Renal pelvis (tissue), 4 donors: Measurements from ENCODE around the gene PRL. TPM values are rescaled to one million over a fixed set of nuclear protein-coding genes. Genes with fewer than 3 reads are reported as not detected.

Experiments used
- DNase-seq: peaks from one replicate; pipeline ENCODE4 v3.0.0-alpha.2; 2013
- polyA plus RNA-seq, 3 donors: library from polyadenylated mRNA; unstranded; fragments of 120-200 nt; gene quantifications; one replicate each; pipeline ENCODE4 v1.2.1, GENCODE V29; 2013; ENCODE audit not compliant: insufficient read length in 3 of 3

PRL gene
- polyA plus RNA-seq, 3 donors: 0.06 TPM; not detected in 2

DNA sequence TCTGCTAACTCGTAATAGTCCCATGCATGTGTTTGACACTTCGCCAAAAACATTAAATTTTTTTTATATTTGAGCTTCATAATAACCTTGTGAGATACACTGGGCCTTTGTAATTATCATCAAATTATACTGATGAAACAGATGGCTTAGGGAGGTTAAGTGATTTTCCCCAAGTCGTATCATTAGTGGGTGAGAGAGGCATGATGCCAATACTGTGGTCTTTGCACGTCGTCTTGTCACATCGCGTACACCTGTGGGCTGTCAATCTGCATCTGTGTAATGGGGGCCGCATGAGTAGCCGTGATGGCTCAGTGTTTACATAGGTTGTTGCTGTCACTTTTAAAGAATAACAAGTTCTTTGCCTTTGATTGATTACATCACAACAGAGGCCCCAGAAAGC lies 1.7 kb downstream of the PRL start:
- no peak for DNase-seq

DNA sequence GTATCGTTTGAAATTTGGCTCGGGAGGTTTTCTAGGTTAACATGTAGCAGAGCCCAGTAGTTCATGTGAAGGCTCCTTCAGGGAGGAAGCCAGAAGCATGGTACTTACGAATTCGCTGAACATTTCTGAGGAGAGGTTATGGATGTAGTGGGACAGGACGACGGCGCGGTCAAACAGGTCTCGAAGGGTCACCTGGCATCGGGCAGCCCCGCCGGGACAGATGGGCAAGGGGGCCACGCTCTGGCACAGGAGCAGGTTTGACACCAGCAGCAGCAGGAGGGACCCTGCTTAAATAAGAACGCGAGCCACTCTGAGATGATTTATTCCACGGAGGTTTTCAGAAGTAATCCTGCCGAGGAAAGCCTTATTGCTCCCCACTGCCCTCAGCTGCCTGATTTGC lies 2.5 kb downstream of the PRL start:
- no peak for DNase-seq

DNA sequence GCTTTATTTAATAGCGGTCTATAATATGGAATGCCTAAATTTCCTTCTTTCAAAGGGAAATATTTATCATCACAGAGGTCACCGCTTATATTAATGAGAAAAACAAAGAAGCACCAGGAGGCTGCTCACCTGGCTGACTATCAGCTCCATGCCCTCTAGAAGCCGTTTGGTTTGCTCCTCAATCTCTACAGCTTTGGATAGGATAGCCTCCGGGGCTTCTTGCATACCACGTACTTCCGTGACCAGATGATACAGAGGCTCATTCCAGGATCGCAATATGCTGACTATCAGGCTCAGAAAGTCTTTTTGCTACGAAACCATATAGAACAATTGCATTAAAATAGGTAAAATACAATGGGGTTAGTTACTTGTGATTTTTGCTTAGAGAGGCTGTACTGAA lies 6.8 kb downstream of the PRL start:
- DNase-seq: no peak

DNA sequence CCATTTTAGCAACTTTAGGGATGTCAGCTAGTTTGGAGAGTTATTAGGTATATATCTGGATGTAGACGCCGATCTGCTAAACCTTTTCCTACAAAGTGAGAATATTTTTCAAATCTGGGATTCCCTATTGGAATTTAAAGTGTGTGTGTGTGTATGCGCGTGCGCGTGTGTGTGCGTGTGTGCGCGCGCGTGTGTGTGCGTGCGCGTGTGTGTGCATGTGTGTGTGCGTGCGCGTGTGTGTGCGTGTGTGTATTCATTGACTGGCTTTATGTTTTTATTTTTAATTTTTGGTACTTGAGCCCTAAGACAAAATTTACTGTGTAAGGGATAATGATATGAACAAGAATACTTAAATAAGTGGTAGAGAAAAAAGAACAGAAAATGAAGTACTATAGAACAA lies 8.1 kb downstream of the PRL start:
- DNase-seq: no peak

DNA sequence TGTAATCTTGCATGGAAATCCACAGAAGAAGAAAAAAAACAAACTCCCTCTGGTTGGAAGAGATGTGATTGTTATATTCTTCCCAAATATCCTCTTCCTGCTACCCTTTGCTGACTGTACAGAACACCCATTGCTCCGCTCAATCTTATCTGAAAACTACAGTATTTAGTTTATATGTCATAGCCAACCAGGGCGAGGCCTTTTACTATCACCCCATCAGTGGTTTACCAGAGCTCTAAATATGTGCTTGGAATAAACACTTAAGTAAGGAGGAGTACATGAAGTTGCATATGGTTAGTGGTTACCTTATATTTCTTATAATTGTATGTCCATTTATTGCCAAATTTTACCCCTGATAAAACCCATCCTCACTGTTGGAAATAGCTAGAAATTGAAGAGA lies 12.2 kb downstream of the PRL start:
- DNase-seq: no peak

DNA sequence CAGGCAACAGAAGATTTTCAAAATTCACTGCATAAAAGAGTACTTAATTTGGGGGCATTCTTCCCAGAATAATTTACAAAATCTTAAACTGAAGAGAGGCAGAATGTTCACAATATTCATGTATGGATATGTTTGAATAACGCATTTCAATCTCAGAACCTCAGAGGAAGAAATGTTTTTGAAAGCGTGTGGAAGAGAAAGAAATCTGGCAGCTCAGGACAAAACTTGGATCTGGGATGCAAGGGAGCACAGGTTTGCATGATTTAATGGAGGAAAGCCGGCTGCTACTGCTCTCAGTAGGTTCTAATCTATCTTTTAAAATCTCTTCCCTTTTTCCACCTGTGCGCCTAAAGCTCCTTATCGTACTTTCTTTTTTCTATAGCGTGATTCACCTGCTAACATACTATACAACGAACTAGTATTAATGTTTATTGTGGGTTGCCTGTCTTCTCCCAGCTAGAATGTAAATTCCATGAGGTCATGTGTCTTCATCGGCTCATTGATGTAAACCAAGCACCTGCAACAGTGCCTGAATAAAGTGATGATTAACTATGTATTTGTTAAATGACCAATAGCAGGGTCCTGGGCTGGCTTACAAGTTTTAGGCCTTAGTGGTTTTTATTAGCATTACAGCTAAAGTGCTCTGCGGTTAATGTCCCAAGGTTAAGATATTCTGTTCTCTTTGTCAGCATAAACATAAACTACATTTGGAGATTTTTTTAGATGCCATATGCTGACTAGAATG lies 15.3 kb downstream of the PRL start:
- DNase-seq: peak; percentile 34

DNA sequence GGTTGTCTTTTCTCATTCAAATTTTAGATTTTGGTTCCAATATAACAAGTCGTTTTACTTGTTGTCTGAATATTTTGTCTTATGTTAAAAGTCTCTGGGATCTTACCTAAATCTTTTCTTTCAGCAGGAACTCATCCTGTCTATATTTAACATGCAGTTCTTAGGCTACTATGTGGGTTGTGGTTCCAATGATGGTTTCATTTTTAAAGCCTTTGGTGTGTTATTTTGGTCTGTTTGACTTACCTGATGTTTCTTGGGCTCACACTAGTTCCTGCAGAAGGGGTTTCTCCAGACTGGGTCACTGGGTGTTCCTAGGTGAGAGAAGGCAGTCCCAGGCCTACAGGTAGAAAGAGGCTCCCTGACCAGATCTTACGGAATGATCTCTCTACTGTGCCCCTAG lies 17.4 kb downstream of the PRL start:
- no peak for DNase-seq

DNA sequence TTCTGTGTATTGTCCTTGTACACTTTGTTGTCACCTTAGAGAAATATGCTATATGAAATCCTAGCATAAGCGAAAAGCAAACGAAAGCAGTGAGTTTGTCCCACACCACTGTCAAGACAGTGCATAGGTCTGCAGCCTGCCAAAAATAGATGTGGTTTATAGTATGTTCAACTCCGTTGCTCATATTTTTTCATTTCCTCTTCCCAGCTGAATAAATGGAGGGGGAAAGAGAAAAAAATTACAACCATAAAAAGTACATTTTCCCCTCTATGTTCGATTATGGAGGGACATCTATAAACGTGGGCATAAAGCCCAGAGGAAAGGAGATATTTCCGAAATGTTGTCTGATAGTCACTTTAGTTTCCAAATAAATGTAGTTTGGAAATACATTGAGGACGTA lies 25.8 kb downstream of the PRL start:
- DNase-seq: no peak

DNA sequence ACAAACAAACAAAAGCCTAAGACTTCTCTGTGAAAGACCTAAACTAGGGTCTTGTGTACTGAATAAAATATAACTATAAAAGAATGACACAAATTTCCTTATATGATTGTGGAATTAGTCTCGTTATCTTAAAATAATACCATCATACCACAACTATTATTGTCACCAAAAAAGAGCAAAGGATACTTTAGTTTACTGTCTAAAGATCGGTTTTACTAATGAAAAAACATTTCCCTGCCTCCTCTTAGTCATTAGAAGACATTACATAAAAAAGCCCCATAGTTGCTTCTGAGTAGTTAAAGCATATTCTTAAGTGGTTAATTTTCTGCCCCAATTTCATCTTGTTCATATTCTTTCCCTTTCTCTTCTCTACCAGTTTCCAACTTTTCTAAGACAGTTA lies 33.1 kb downstream of the PRL start:
- DNase-seq: no peak

DNA sequence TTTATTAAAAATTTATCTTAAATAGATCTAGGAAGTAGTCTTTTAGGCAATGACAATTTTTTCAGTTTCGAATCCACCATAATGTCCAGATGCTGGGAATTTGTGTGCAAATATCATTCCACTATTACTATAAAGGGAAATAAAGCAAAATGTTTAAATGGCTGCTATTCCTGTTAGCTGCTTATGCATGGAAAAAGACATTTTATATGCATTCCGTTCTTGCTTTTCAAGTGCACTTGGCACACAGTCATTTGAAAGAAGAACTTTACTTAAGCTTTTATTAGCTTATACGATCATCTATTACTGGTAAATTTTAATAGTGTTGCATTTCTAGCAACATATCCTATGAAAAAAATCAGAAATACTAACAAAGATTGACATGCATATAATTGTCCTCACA lies 42.0 kb downstream of the PRL start:
- no peak for DNase-seq

DNA sequence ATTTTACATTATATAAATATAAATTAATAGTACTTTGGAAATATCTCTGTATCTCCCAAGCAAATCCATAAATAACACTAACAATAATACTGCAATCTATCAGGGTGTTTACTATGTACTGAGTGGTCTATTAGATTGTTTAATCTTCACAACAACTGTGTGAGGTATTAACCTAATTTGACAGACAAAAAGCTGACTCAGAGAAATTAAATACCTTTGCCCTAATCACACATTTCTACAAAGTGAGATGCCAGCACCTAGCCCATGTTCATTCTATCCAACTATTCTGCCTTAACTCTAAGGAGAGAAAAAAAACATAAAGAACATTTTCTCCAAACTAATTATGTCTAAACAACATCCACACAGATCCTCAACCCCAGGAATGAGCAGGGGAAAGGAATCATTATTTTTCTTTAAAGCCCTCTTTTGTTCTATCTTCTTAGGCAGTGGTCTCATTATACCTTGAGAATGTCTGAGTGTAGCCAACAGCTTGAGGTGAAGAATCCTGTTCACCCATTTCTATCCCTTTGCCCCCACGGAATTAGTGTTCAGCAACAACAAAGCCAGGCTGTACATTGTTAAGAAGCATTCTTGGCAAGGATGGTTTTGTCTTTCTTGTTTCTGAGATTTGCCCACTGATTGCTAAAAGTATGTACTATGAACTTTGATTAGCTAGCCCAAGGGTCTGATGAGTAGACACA lies 42.7 kb downstream of the PRL start:
- no peak for DNase-seq

DNA sequence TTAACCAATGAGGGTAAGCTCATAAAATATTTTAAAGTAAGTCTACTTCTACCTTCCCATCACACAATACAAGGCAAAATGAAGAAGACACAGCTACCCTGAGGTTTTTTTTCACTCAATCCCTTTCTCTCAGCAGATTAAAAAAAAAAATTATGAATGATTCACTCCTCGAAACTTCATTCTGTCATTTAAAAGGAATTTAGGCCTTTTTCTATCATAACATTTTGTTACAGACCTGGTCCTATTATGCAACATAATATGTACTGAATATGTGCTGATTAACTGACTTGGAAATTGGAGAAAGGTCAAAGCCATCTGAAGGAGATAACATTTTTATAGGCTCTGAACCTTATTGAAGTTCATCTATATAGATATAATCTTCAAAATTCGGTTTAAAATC lies 45.5 kb downstream of the PRL start:
- no peak for DNase-seq

DNA sequence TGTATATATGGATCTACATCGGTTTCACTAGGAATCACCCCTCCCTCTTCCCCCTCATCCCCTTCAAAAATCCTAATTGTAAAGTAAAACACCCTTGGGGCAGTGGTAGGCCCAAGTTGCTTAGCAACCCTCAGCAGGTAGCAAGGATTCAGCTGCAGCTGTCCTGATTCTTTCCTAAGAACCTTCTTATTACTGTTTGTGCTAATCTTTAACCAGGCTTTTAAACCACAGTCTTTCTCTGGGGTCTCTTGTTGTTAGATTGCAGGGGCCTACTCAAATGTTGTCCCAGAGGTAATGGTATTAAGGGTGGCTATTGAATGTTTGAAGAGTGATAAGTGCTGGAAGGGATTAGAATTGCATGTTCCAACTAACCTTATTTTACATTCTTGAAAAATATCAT lies 46.4 kb downstream of the PRL start:
- DNase-seq: no peak

DNA sequence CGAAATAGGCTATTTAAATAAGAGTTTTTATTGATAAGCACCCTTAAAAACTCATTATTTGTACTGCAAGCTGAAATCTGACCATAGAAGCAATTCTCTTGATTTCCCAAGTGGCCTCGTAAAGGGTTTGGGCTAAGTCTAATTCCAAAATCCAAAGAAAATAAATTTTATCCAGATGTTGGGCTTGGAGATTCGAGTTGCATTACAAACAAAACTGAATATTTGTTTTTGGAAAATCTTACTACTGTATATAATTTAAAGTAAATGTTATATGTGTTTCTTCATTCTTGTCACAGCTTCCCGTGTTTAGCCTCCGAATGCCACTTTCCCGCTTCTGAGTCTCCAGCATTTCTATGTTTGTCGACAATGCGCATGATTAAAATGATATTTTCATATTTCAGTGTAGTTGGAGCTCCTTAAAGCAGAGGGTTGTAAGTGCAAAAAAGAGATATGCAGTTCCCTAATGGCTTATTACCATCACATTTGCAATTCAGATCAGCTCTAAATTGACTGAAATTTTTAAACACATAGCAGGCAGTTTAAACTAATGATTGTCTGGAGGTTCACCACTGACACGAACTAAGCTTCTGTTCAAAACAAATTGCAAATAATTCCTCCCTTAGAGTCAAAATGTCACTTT lies 47.0 kb downstream of the PRL start:
- no peak for DNase-seq

DNA sequence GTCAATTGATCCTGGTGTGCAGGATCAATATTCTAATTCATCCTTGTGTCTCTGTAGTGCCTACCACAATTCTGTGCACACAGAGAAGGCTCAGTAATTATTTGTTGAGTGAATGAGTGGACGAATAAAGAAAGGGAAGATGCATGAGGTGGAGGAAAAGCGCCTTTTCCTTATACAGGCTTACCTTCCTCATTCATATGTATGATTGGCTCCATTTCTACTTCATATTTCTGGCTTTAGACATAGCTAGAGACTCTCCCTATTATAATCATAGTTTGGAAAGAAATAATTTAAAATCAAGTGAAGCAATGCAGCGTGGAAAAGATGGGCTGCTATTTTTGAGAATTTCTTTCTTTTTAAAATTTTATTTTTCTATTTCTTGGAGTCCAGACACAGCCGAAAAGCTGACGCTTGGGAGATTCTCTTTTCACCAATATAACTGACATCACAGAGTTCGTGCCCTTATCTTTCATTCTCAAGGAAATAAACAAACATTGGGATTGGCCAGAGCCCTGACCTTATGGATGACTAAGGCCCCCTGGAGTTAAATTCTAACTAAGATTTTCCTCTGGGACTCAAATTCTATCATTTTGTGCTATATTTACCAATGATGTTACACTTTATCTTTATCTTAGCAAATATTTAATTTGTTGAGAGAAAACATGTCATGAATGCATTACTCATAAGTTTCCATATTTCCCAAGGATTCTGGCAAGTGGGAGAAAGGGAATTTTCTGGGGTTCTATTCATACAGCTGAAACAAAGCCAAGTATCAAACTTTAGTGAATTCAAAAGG lies 48.1 kb downstream of the PRL start:
- no peak for DNase-seq

DNA sequence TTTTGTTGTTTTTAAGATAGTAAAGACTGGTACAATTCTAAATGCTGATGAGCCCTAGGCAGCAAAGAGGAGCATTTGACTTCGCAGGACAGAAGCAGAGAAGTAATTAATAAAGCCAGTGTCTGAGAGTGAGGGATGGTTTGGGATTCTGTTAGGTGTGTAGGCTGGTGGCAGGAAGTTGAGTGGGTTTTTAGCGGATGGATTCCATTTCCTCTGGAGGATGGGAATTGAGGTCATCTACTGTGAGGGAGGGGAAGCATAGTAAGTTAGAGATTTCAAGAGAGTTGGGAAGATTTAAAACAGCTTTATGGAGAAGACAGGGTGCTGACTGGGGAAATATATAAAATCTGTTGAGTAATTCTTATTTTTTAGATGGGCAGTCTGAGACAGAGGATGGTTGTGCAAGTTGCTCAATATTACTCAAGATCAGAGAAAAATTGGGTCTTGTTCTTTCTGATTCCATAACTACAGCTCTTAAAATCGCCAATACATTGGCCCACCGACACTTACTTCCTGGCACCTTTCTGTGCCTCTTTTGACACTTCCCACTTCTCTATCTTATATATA lies 48.8 kb downstream of the PRL start:
- no peak for DNase-seq

DNA sequence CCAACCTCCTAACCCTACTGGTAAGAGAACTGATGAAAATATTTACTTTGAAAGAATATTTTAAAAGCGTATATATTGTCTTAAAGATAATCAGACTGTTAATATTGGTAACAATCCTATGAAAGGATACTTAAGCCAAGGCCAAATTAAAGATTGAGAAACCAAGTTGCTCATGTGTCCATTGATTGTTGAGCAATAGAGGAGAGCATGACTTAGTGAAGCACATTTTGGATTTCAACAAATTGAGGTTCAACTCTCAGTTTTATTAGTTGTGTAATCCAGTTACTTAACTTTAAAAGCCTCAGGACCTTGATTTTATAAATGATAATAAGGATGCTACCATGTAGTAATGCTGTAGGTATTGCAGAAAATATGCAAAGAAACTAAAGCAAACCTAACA lies 56.8 kb downstream of the PRL start:
- no peak for DNase-seq

DNA sequence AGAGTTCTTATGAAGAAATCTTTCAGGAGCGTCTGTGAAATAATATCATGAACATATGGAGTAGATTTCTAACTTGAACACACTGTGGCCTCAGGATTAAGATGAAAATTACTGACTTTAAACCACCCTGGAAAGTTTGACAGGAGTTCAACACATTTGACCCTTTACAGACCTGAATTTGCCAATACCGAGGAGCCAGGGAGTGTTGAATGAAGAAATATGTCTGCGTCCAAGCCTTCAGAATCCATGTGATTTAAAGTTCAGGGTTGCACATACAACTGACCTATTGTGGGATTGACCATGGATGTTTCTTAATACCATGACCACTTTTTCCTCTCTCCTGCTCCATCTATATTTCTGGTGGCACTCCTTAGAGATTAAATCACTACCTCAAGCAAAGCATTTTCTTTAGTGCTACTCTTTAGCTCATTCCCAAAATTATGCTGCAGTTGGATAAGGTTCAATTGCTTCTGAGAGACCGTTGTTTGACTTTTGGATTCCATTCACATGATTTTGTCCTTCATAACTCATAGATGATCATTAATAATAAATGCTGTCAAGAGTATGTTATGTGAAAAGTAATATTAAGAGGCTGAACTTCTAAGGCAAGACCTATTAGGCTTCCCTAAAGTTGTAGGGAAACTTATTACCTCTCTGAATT lies 57.4 kb downstream of the PRL start:
- no peak for DNase-seq

DNA sequence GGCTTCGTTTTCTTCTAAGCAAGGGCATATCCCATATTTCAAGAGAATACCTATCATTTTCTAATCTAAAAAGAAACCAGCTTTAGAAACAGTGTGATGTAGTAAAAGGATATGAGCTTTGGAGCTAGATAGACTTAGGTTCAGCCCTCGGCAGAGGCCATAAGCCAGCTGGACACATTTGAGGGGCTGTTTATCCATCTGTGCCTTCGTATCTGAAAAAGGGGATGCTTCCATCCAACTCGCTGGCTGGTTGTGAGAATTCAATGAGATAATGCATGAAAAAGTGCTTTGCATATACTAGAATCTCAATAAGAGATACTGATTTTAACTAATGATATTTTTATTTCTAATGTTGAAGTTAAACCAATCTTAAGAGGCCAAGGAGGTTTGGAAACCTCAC lies 58.0 kb downstream of the PRL start:
- DNase-seq: no peak

DNA sequence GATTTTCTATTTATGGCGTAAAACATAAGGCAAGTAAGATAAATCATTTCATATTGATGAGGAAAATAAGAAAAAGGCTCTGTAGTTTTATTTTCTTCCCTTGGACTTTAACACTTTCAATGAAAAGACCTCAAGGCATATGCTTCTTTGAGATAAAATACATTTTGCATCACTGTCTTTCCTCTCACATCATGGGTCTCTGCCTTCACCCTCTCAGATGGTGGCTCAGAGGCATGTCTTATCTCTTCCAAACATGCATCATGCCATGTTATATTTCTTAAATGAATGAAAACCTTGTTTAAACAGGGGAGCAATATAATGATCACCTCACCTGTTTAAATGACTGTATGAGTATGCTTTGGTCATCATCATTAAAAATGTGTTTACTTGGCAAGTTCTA lies 59.3 kb downstream of the PRL start:
- no peak for DNase-seq
